ENCODE results near the gene ZNF445. TPM values are rescaled to one million over a fixed set of nuclear protein-coding genes. Genes with fewer than 3 reads are reported as not detected.
"Not testable (repeated sequence)": the region's sequence is repeated elsewhere in the genome, so short reads cannot be mapped to it uniquely, and the experiment has no call there.

Gene ZNF445
- total RNA-seq, 1 donor from 2014 or later: 6.6 TPM

DNA sequence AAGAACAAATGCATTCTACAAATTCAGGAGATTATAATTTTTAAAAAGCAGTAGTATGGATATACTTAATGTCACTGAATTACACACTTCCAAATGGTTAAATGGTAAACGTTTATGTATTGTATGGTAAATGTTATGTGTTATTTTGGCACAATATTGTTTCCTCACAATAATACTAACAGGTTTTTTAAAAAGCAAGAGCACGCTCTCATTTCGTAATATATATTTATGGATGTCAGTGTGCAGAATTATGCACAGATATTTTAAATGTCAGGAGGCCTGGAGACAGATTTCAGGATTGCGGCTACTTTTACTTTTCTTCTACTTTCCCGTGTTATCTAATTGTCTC, 533 bp downstream of the ZNF445 start:
- Histone ChIP-seq H3K4me1 (peaks cover 0 to 13% of the 10 kb centered on the region in 2 donors), H3K9me3 (no peaks in the 10 kb centered on the region), H3K36me3 (no peaks in the 10 kb centered on the region), H3K27me3 (no peaks in the 10 kb centered on the region), H3K27ac (peak overlapping the region; percentile 42 to 68), H3K4me3 (peak overlapping the region; percentile 74 to 90)
- TF ChIP-seq, protein P1, sequence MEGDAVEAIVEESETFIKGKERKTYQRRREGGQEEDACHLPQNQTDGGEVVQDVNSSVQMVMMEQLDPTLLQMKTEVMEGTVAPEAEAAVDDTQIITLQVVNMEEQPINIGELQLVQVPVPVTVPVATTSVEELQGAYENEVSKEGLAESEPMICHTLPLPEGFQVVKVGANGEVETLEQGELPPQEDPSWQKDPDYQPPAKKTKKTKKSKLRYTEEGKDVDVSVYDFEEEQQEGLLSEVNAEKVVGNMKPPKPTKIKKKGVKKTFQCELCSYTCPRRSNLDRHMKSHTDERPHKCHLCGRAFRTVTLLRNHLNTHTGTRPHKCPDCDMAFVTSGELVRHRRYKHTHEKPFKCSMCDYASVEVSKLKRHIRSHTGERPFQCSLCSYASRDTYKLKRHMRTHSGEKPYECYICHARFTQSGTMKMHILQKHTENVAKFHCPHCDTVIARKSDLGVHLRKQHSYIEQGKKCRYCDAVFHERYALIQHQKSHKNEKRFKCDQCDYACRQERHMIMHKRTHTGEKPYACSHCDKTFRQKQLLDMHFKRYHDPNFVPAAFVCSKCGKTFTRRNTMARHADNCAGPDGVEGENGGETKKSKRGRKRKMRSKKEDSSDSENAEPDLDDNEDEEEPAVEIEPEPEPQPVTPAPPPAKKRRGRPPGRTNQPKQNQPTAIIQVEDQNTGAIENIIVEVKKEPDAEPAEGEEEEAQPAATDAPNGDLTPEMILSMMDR (IDR thresholded peaks at IDR 0.05): no peak
- intact Hi-C loops (cut with DNase I): loop anchor here (1.0 to 10.0 kb wide), 4 partner anchors 33 to 154 kb away; partner anchors contain the start of genes TCAIM and ZNF197
- no peak for DNase-seq (ENCODE audit: low spot score in 2 of 2)

DNA sequence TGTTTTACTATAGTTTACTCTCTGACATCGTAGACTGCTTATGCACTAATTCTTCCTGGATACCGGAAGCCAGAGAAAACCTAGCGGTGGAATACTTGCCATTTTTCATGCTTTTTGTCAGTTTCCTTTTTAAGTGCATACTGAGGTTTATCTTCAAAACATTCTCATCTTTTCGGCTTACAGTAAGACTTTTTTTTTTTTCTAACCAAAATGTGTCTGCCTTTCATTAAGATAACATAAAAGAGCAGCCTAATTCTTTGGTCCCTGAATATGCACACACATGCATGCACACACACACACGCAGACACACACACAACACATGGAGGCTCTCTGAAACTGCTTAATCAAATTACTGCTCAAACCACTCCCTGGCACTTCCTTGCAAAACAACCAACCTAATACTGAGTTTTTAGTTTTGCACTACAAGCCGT, 1.3 kb downstream of the ZNF445 start:
- intact Hi-C loops (cut with DNase I): loop anchor here (5.0 to 10.0 kb wide), 2 partner anchors 139 to 149 kb away; partner anchors contain the start of genes TCAIM and ZNF197

DNA sequence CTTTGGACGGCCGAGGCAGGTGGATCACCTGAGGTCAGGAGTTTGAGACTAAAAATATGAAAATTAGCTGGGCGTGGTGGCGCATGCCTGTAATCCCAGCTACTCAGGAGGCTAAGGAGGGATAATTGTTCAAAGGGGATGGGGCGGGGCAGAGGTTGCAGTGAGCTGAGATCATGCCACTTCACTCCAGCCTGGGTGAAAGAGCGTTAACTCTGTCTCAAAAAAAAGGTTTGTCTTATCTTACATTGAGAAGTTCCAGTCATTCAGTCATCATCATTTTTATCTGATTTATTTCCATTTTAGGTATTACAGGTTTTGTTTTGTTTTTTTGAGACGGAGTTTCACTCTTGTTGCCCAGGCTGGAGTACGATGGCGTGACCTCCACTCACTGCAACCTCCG, 2.6 kb downstream of the ZNF445 start:
- peaks cover 0 to 13% of the 10 kb centered on the region in 2 donors for H3K4me1 ChIP-seq
- not testable (repeated sequence) for DNase-seq (ENCODE audit: low spot score in 2 of 2); H3K4me3 ChIP-seq; H3K9me3 ChIP-seq; H3K36me3 ChIP-seq; H3K27ac ChIP-seq; H3K27me3 ChIP-seq
- intact Hi-C loops (cut with DNase I): loop anchor here (5.0 to 10.0 kb wide), 2 partner anchors 138 to 150 kb away; partner anchors contain the start of genes TCAIM and ZNF197

More for the DNA sequence above, 1.3 kb downstream of the ZNF445 start:
- DNase-seq (ENCODE audit: low spot score in 2 of 2): no peak
- no peaks in the 10 kb centered on the region for H3K27me3 ChIP-seq
- peak overlapping the region; percentile 74 to 90 for H3K4me3 ChIP-seq
- peaks cover 0 to 13% of the 10 kb centered on the region in 2 donors for H3K4me1 ChIP-seq
- H3K27ac ChIP-seq: no peak overlapping the region
- no peaks in the 10 kb centered on the region for H3K9me3 ChIP-seq
- H3K36me3 ChIP-seq: no peaks in the 10 kb centered on the region
- TF ChIP-seq, protein P1 (IDR thresholded peaks at IDR 0.05): no peak

DNA sequence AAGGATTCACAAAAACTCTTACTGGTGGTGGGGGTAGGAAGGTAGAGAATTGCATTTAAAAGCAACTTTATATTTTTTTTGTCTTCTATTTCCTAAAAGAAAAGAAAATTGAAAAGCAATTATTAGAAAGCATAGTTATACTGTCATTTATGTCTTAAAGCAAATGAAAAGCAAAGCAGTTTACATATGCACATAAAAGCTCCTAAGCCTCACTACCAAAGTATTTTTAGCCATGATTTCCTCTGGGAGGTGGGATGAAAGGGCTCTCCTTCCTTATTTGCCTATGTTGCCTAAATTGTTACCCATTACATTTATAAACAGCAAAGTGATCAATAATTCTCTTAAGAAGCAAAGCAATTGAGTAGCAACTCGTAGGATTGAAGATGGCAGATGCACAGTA, 7.0 kb downstream of the ZNF445 start:
- H3K4me1 ChIP-seq: no peaks in the 10 kb centered on the region
- no peak overlapping the region for H3K27ac ChIP-seq
- no peaks in the 10 kb centered on the region for H3K27me3 ChIP-seq
- H3K36me3 ChIP-seq: peaks cover 3 to 6% of the 10 kb centered on the region in 2 donors
- no peaks in the 10 kb centered on the region for H3K9me3 ChIP-seq
- DNase-seq (ENCODE audit: low spot score in 2 of 2): no peak
- intact Hi-C loops (cut with DNase I): loop anchor here (10.0 kb wide), 1 partner anchor 154 kb away; the partner anchor contains the start of gene ZNF197
- H3K4me3 ChIP-seq: no peak overlapping the region
- TF ChIP-seq, protein P1 (IDR thresholded peaks at IDR 0.05): no peak

DNA sequence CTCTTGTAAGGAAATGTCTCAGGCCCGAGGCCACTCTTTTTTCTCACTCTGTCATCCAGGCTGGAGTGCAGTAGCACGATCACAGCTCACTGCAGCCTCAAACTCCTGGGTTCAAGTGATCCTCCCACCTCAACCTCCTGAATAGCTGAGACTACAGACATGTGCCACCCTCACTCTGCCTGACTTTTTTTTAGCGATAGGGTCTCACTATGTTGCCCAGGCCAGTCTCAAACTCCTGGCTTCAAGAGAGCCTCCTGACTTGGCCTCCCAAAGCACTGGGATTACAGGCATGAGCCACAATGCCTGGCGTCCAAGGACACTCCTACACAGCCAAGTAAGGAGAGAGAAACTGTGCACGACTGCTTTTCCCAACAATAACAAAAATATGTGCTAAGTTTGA, 7.6 kb downstream of the ZNF445 start:
- H3K27me3 ChIP-seq: no peaks in the 10 kb centered on the region
- no peak overlapping the region for H3K4me3 ChIP-seq
- no peak for DNase-seq (ENCODE audit: low spot score in 2 of 2)
- no peak overlapping the region for H3K27ac ChIP-seq
- H3K4me1 ChIP-seq: no peaks in the 10 kb centered on the region
- peaks cover 3 to 6% of the 10 kb centered on the region in 2 donors for H3K36me3 ChIP-seq
- intact Hi-C loops (cut with DNase I): loop anchor here (10.0 kb wide), 1 partner anchor 155 kb away; the partner anchor contains the start of gene ZNF197
- no peaks in the 10 kb centered on the region for H3K9me3 ChIP-seq
- TF ChIP-seq, protein P1 (IDR thresholded peaks at IDR 0.05): no peak

DNA sequence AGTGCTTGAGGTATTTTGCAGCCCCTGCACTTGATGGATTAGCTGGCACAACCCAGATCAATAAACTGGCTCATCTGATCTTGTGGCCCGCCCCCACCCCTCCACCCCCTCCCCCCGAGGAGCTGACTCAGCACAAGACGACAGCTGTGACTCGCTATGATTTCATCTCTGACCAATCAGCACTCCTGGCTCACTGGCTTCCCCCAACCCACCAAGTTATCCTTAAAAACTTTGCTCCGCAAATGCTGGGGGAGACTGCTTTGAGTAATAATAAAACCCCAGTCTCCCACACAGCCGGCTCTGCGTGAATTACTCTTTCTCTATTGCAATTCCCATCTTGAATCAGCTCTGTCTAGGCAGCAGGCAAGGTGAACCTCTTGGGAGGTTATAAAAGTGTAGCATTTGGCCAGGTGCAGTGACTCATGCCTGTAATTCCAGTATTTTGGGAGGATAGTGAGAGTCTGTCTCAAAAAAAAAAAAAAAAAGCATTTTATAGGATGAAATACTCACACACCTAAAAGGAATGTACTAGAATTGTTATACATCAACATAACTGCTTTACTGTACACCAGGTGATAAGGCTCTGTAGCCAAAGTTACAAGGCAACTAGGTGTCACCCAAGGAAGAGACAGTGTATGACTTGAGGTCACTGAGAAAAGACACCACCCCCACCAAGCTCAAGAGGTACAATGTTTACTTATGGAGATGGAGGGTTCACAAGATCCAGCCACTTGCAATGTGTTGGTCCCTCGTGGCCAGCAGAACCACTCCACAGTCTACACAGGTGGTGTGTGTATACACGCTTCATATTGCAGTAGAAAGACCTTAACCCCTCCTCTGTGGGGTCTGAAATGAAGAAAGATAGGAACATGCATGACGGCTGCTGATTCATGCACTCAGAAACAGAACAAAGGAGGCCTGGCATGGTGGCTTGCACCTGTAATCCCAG, 8.6 kb downstream of the ZNF445 start:
- TF ChIP-seq, protein P1 (IDR thresholded peaks at IDR 0.05): no peak
- Histone ChIP-seq H3K27me3 (no peaks in the 10 kb centered on the region), H3K4me3 (no peak overlapping the region), H3K36me3 (peaks cover 10 to 14% of the 10 kb centered on the region in 2 donors), H3K27ac (no peak overlapping the region), H3K9me3 (no peaks in the 10 kb centered on the region), H3K4me1 (no peaks in the 10 kb centered on the region)
- intact Hi-C loops (cut with DNase I): no loop called here
- DNase-seq (ENCODE audit: low spot score in 2 of 2): no peak

DNA sequence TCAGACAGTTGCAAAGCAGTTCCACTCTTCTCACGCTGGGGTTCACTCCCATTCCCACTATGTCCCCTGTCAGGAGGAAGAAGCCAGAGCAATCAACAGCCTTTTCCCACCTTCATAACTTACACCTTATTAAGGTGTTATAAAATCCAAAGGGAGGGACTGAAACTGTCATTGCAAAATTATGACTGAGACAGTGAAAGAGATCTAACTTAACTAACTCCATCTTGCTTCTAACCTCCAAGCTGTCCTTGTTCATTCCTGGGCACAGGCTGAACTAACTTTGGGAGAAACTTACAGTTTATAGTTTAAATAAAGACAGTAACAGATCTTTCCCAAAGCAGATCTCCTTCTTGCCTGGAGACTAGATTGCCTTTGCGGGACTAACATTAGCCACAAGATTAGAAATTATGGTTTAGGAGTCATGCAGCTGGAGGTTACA, 9.4 kb downstream of the ZNF445 start:
- H3K27ac ChIP-seq; intact Hi-C loops (cut with DNase I); H3K27me3 ChIP-seq; H3K4me3 ChIP-seq; H3K4me1 ChIP-seq; DNase-seq (ENCODE audit: low spot score in 2 of 2); H3K9me3 ChIP-seq: not testable (repeated sequence)
- peaks cover 16 to 21% of the 10 kb centered on the region in 2 donors for H3K36me3 ChIP-seq
